Natural killer cell (primary cell): ENCODE data around the gene MED19. TPM values are rescaled to one million over a fixed set of nuclear protein-coding genes. Genes with fewer than 3 reads are reported as not detected.

Experiments used
- ATAC-seq, 3 donors: fragments of 150-1000 bp in 2 of 3; fragments of 200-7000 bp in 1 of 3; cut with Tn5 transposase; 1 replicate in 1 of 3; 2 replicates in 2 of 3; pipeline ENCODE4 v1.10.0; 2021; ENCODE audit warnings: mild to moderate bottlenecking in 2 of 3, moderate library complexity in 2 of 3
- DNase-seq, 2 donors: peaks; one replicate each; pipeline versions ENCODE4 v3.0.0 to v3.0.0-alpha.2; 2013 to 2021; ENCODE audit warnings: mixed read lengths in 1 of 2
- H3K27ac ChIP-seq: one replicate; pipeline ENCODE4 v1.5.1; 2013; ENCODE audit warnings: mild to moderate bottlenecking, low read length
- H3K27me3 ChIP-seq: one replicate; pipeline ENCODE4 v1.6.1; 2013; ENCODE audit warnings: low read length; ENCODE audit not compliant: control insufficient read depth, insufficient read depth
- H3K36me3 ChIP-seq: one replicate; pipeline ENCODE4 v1.6.1; 2013; ENCODE audit warnings: low read length; ENCODE audit not compliant: control insufficient read depth, insufficient read depth
- H3K4me1 ChIP-seq: one replicate; pipeline ENCODE4 v1.6.1; 2013; ENCODE audit warnings: low read length; ENCODE audit not compliant: control insufficient read depth, insufficient read depth
- H3K4me3 ChIP-seq: one replicate; pipeline ENCODE4 v1.5.1; 2013; ENCODE audit warnings: low read length
- H3K9me3 ChIP-seq: one replicate; pipeline ENCODE4 v1.6.1; 2013; ENCODE audit warnings: low read length; ENCODE audit not compliant: control insufficient read depth, insufficient read depth
- H3K27ac Mint-ChIP-seq, 2 donors: one replicate each; pipeline ENCODE4 v1.8.0; 2022; ENCODE audit warnings: mild to moderate bottlenecking in 2 of 2, mixed read lengths in 2 of 2, moderate library complexity in 1 of 2
- H3K27me3 Mint-ChIP-seq, 2 donors: one replicate each; pipeline ENCODE4 v1.8.0; 2022; ENCODE audit warnings: low read depth in 2 of 2, mixed read lengths in 2 of 2
- H3K36me3 Mint-ChIP-seq: one replicate; pipeline ENCODE4 v1.8.0; 2022; ENCODE audit warnings: mixed read lengths
- H3K4me1 Mint-ChIP-seq, 2 donors: one replicate each; pipeline ENCODE4 v1.8.0; 2022; ENCODE audit warnings: mixed read lengths in 2 of 2
- H3K4me3 Mint-ChIP-seq: one replicate; pipeline ENCODE4 v1.8.0; 2022; ENCODE audit warnings: mild to moderate bottlenecking, moderate library complexity, mixed read lengths
- H3K9me3 Mint-ChIP-seq, 2 donors: one replicate each; pipeline ENCODE4 v1.8.0; 2022; ENCODE audit warnings: mixed read lengths in 2 of 2
- WGBS: methylation state at CpG from one replicate; pipeline ENCODE4 v1.1.7; 2013; ENCODE audit warnings: missing lambda C conversion rate; ENCODE audit not compliant: insufficient coverage; 5-methylcytosine and 5-hydroxymethylcytosine counted together
- intact Hi-C: fragments of 100-400 bp; cut with micrococcal nuclease; formaldehyde crosslinking; loops from one replicate; pipeline ENCODE4 v1.14.2; 2022
- total RNA-seq, 4 donors: library from RNA; stranded (reverse); fragments of 120-200 nt in 1 of 4; gene quantifications; one replicate each; pipeline versions ENCODE4 v1.2.3 to v1.2.4, GENCODE V29; 2013 to 2022
- TF ChIP-seq, protein P1 (sequence below): fragments of 200-600 bp; IDR thresholded peaks from one replicate; pipeline ENCODE4 v1.8.0; 2022; ENCODE audit warnings: antibody characterized with exemption

Gene MED19
- total RNA-seq, 3 donors from 2014 or later (not counting 1 experiment from before 2014, with no cell fraction given): 11.0 to 15.1 (median 13.3) TPM

DNA sequence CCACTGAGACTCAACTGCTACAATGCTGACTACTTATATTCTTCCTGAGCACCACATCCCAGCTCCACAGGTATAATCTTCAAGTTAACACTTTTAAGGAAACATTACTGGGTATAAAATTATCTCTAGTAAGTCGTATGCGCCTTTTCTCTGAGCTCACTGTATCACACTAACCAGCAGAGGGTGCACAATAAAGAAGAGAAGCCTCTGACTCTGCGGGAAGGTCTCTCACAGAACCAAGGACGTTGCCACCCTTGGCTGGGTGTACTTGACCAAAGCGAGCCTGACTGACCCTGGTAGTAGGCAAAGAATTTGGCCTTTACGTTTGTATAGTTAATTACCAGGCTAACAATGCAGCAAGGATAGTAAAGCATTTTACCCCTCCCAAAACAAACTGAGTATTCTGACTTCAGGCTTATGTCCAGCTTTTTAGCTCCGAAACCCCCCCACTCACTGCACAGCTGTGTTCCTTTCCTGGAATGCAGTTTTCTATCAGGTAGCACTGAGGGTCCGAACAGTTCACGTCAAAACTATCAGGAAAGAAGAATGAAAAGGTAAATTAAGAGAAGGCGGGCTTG, 39.8 kb upstream of the MED19 start, which contains the start of gene BTBD18:
TSS of gene BTBD18 (minus strand) at position 144 of the 578 bp plus-strand sequence. CDS start 631 bp downstream, outside the sequence.
- intact Hi-C loops: no loop called here
- Mint-ChIP-seq H3K4me3 (no peak within 1 kb of the TSS), H3K27ac (peak within 1 kb of the TSS in 1 of 2 donors; percentile 17), H3K36me3 (no peaks in the 10 kb centered on the region), H3K9me3 (no peaks in the 10 kb centered on the region), H3K4me1 (peaks cover 0 to 6% of the 10 kb centered on the region in 2 donors), H3K27me3 (no peaks in the 10 kb centered on the region)
- no peak for ATAC-seq
- H3K27ac ChIP-seq: no peak within 1 kb of the TSS
- DNase-seq: peak in 1 of 2 donors; percentile 39
- 88% methylated on average over 10 of the region's 10 CpGs for WGBS
- peaks cover 4% of the 10 kb centered on the region for H3K36me3 ChIP-seq
- H3K27me3 ChIP-seq: no peaks in the 10 kb centered on the region
- no peaks in the 10 kb centered on the region for H3K4me1 ChIP-seq
- no peak within 1 kb of the TSS for H3K4me3 ChIP-seq
- TF ChIP-seq, protein P1, sequence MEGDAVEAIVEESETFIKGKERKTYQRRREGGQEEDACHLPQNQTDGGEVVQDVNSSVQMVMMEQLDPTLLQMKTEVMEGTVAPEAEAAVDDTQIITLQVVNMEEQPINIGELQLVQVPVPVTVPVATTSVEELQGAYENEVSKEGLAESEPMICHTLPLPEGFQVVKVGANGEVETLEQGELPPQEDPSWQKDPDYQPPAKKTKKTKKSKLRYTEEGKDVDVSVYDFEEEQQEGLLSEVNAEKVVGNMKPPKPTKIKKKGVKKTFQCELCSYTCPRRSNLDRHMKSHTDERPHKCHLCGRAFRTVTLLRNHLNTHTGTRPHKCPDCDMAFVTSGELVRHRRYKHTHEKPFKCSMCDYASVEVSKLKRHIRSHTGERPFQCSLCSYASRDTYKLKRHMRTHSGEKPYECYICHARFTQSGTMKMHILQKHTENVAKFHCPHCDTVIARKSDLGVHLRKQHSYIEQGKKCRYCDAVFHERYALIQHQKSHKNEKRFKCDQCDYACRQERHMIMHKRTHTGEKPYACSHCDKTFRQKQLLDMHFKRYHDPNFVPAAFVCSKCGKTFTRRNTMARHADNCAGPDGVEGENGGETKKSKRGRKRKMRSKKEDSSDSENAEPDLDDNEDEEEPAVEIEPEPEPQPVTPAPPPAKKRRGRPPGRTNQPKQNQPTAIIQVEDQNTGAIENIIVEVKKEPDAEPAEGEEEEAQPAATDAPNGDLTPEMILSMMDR: no peak
- no peaks in the 10 kb centered on the region for H3K9me3 ChIP-seq

DNA sequence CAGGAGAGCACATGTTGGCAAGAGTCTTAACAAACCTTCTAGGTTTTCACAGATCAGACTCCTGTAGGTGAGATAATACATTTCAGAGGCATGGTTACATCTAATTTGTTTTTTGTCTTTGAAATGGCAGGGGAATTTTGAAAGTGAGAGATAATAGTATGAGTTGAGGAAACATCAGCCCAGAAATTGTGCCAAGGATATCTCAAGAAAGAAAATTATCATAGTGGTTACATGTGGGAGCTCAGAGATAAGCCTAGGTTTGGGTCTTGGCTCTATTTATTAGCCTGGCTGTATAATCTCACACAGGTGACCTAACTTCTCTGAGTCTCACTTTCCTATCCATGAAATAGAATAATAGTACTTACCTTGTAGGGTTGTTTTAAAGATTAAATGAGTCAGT, 39.2 kb upstream of the MED19 start:
- H3K27ac Mint-ChIP-seq: peak overlapping the region in 1 of 2 donors; percentile 17
- intact Hi-C loops: no loop called here
- H3K4me1 ChIP-seq: no peaks in the 10 kb centered on the region
- H3K4me3 Mint-ChIP-seq: no peak overlapping the region
- H3K4me1 Mint-ChIP-seq: peaks cover 0 to 6% of the 10 kb centered on the region in 2 donors
- no peaks in the 10 kb centered on the region for H3K9me3 Mint-ChIP-seq
- no peak for ATAC-seq
- no peaks in the 10 kb centered on the region for H3K27me3 ChIP-seq
- H3K36me3 ChIP-seq: peaks cover 8% of the 10 kb centered on the region
- H3K27ac ChIP-seq: no peak overlapping the region
- H3K36me3 Mint-ChIP-seq: no peaks in the 10 kb centered on the region
- no peak for DNase-seq
- no peak overlapping the region for H3K4me3 ChIP-seq
- H3K9me3 ChIP-seq: no peaks in the 10 kb centered on the region
- H3K27me3 Mint-ChIP-seq: no peaks in the 10 kb centered on the region
- TF ChIP-seq, protein P1: no peak

DNA sequence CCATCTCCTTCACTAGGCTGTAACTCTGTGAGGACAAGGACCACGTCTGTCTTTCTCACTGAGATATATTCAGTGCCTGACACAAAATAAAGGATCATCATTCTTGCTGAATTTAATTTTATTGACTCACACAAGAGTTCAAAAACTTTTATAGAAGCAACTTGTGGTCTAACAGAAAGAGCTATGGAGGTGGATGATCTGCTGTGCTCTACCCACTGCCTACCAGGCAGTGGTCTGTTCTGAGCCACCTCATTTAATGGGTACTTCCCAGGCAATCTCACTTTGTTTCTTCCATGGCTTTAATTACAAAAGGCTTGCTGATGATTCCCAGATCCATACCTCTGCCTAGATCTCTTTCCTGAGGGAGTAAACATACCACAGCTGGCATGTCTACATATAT, 34.9 kb upstream of the MED19 start:
- H3K4me1 ChIP-seq: peaks cover 13% of the 10 kb centered on the region
- TF ChIP-seq, protein P1: no peak
- Mint-ChIP-seq H3K36me3 (no peaks in the 10 kb centered on the region), H3K4me1 (peaks cover 9 to 22% of the 10 kb centered on the region in 2 donors), H3K4me3 (no peak overlapping the region), H3K27me3 (no peaks in the 10 kb centered on the region), H3K9me3 (no peaks in the 10 kb centered on the region), H3K27ac (peak overlapping the region; percentile 45 to 78)
- intact Hi-C loops: no loop called here
- DNase-seq (no peak), ATAC-seq (no peak)
- no peaks in the 10 kb centered on the region for H3K27me3 ChIP-seq
- no peaks in the 10 kb centered on the region for H3K9me3 ChIP-seq
- no peak overlapping the region for H3K4me3 ChIP-seq
- peaks cover 39% of the 10 kb centered on the region for H3K36me3 ChIP-seq
- 100% methylated on average over 1 of the region's 1 CpG for WGBS
- no peak overlapping the region for H3K27ac ChIP-seq

DNA sequence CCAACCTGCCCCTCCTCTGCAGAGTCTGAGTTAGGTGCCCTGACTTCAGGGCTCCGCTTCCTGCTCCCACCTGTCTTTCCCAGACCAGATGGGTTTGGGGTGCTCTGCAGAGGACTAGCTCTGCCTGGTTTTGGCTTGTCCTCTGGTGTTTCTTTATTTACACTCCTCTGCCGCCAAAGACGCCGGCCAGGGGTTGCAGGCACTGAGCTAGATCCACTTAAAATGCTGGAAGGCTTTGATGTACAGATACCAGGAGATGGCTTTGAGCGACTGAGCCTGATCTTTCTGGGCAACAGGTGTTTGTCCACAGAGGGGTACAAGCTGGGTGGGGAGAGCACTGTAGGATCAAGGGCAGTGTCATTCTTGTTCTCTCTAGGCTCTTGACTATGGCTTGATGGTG, 33.2 kb upstream of the MED19 start:
- peaks cover 18 to 36% of the 10 kb centered on the region in 2 donors for H3K4me1 Mint-ChIP-seq
- ATAC-seq: no peak

More for the DNA sequence above, 33.2 kb upstream of the MED19 start:
- Histone ChIP-seq H3K27me3 (no peaks in the 10 kb centered on the region), H3K27ac (no peak overlapping the region), H3K4me3 (no peak overlapping the region), H3K4me1 (peaks cover 17% of the 10 kb centered on the region), H3K9me3 (no peaks in the 10 kb centered on the region), H3K36me3 (peaks cover 39% of the 10 kb centered on the region)
- Mint-ChIP-seq H3K27ac (peak overlapping the region; percentile 55 to 64), H3K4me3 (no peak overlapping the region), H3K27me3 (no peaks in the 10 kb centered on the region), H3K36me3 (no peaks in the 10 kb centered on the region), H3K9me3 (no peaks in the 10 kb centered on the region)
- no peak for DNase-seq
- TF ChIP-seq, protein P1: no peak
- 99% methylated on average over 5 of the region's 5 CpGs for WGBS
- intact Hi-C loops: no loop called here
